Mesodermal cell (in vitro differentiated cells): ENCODE measurements around the gene TMEM232.
"Not testable (repeated sequence)": the region's sequence is repeated elsewhere in the genome, so short reads cannot be mapped to it uniquely, and the experiment has no call there.

Experiments
- H3K27ac ChIP-seq: 2 replicates; pipeline ENCODE4 v1.7.0; 2013; ENCODE audit warnings: mild to moderate bottlenecking, low read depth, low read length, moderate library complexity; ENCODE audit not compliant: severe bottlenecking
- H3K36me3 ChIP-seq: 2 replicates; pipeline ENCODE4 v1.7.1; 2013; ENCODE audit warnings: mild to moderate bottlenecking, low read length, moderate library complexity; ENCODE audit not compliant: control insufficient read depth, insufficient read depth
- H3K4me1 ChIP-seq: one replicate; pipeline ENCODE4 v1.7.1; 2013; ENCODE audit warnings: mild to moderate bottlenecking, low read length; ENCODE audit not compliant: insufficient read depth, control insufficient read depth, poor library complexity, severe bottlenecking
- H3K4me3 ChIP-seq: 2 replicates; pipeline ENCODE4 v1.7.0; 2013; ENCODE audit warnings: low read length, control low read depth, mild to moderate bottlenecking; ENCODE audit not compliant: insufficient read depth, poor library complexity, severe bottlenecking; ENCODE audit errors: extremely low read depth
- H3K9me3 ChIP-seq: 2 replicates; pipeline ENCODE4 v1.7.1; 2013; ENCODE audit warnings: mild to moderate bottlenecking, low read length, moderate library complexity; ENCODE audit not compliant: control insufficient read depth
- WGBS, 2 experiments: methylation state at CpG; one replicate each; pipeline ENCODE4 v1.1.5; 2013; ENCODE audit warnings: missing lambda C conversion rate in 2 of 2; ENCODE audit not compliant: insufficient coverage in 2 of 2; 5-methylcytosine and 5-hydroxymethylcytosine counted together

Gene TMEM232

DNA sequence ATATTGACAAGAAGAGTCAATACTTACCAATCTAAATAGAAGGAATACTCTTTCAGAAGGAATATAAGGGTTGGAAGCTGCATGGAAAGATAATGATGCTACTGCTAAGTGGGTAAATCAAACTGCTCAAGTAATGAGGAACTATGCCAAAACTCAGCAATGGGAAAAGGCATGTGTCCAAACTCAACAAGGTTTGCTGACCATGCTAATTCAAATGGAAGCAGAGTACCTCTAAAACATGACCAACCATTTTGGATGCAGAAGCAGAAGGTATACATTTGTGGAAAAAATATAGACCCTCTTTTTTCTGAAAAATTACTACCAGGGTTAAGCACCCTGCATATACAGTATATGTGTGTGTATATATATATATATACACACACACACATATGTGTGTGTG, 21.1 kb downstream of the TMEM232 start:
- Histone ChIP-seq H3K36me3 (no peaks in the 10 kb centered on the region), H3K4me1 (no peaks in the 10 kb centered on the region), H3K27ac (no peak overlapping the region), H3K9me3 (no peaks in the 10 kb centered on the region), H3K4me3 (no peak overlapping the region)

DNA sequence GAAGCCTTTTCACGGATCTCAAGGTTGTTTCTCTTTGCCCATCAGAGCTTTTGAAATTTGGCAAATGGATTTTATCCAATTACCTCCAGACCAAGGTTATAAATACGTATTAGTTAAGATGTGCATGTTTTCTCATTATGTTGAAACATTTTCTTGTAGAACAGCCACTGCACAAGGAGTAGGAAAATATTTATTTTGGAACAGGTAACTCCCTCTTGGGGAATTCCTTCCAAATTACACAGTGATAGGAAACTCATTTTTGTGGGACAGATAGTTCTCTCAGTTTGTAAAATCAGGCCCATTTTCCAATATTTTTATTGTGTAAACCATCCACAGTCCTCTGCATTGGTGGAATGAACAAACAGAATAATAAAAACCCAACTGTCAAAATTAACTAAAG, 23.0 kb downstream of the TMEM232 start:
- WGBS, 2 experiments = 80% methylated on average over 1 of the region's 2 CpGs; no CpG with 5 or more reads in 1 of the 2 experiments
- no peaks in the 10 kb centered on the region for H3K36me3 ChIP-seq
- H3K4me3 ChIP-seq = no peak overlapping the region
- no peak overlapping the region for H3K27ac ChIP-seq
- H3K9me3 ChIP-seq = no peaks in the 10 kb centered on the region
- H3K4me1 ChIP-seq = no peaks in the 10 kb centered on the region

DNA sequence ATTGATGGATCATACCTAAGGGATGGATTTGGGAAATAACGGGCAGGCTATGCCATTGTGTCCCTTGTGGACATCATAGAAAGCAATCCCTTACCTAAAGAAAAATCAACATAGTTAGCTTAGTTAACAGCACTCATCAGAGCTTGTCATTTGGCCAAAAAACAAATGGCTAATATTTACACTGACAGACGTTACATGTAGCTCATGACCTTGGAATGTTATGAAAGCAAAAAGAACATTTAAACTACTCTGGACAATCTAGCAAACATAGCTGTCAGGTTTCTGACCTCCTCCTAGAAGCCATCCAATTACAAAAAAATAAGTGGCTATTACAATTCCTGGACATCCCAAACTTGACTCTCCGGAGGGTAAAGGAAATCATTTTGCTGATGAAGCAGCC, 23.8 kb downstream of the TMEM232 start:
- H3K4me3 ChIP-seq = no peak overlapping the region
- no peak overlapping the region for H3K27ac ChIP-seq
- 63 to 100% methylated on average over 1 of the region's 3 CpGs for WGBS, 2 experiments
- no peaks in the 10 kb centered on the region for H3K36me3 ChIP-seq
- H3K4me1 ChIP-seq = no peaks in the 10 kb centered on the region
- no peaks in the 10 kb centered on the region for H3K9me3 ChIP-seq

DNA sequence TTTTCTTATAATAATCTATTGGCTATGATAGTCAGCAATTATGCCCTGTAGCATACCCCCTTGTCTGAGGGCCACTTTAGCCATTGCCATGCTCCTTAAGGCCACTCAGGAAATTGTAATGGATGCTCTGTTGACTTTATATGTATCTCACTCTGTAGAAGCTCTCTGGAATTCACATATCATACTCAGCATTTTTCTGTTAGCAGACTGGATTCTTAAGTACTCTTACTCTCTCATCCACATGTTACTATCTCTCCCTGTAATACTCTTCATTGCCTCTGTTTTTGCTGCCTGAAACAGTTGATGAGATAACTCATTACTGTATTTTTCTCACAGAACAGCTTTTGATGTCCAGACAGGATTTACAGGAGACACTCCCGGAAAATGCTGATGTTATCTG, 24.2 kb downstream of the TMEM232 start:
- H3K4me1 ChIP-seq = no peaks in the 10 kb centered on the region
- no peak overlapping the region for H3K27ac ChIP-seq
- no peaks in the 10 kb centered on the region for H3K36me3 ChIP-seq
- no CpG with 5 or more reads among the region's 1 CpG for WGBS, 2 experiments
- no peak overlapping the region for H3K4me3 ChIP-seq
- H3K9me3 ChIP-seq = no peaks in the 10 kb centered on the region

DNA sequence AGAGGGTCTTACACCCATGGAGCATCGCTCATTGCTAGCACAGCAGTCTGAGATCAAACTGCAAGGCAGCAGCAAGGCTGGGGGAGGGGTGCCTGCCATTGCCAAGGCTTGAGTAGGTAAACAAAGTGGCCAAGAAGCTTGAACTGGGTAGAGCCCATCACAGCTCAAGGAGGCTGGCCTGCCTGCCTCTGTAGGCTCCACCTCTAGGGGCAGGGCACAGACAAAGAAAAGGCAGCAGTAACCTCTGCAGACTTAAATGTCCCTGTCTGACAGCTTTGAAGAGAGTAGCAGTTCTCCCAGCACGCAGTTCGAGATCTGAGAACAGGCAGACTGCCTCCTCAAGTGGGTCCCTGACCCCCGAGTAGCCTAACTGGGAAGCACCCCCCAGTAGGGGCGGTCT, 33.8 kb downstream of the TMEM232 start:
- not testable (repeated sequence) for H3K4me3 ChIP-seq, H3K4me1 ChIP-seq, H3K27ac ChIP-seq, H3K36me3 ChIP-seq, H3K9me3 ChIP-seq
- WGBS, 2 experiments = 80 to 85% methylated on average over 5 of the region's 5 CpGs

DNA sequence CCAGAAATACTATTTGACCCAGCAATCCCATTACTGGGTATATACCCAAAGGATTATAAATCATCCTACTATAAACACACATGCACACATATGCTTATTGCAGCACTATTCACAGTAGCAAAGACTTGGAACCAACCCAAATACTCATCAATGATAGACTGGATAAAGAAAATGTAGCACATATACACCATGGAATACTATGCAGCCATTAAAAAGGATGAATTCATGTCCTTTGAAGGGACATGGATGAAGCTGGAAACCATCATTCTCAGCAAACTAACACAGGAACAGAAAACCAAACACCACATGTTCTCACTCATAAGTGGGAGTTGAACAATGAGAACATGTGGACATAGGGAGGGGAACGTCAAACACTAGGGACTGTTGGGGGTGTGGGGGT, 35.9 kb downstream of the TMEM232 start:
- not testable (repeated sequence) for H3K36me3 ChIP-seq, H3K9me3 ChIP-seq, H3K4me3 ChIP-seq, H3K4me1 ChIP-seq, H3K27ac ChIP-seq
- WGBS, 2 experiments = no CpG with 5 or more reads among the region's 1 CpG

DNA sequence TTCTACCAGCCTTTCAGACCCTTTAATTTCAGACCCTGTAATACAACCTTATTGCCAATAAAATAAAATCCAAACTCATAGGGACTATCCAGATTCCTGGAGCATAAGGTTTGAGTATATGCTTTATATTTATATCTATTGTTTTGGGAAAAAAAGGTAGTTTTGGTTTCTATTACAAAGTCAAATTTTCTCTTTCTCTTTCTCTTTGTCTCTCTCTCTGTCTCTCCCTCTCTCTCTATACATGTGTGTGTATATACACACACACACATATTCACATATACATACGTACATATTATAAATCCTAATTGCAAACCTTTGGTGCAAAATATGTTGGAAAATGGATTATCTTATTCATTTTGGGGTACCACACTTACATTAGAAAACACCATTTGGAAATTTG, 39.0 kb downstream of the TMEM232 start:
- WGBS, 2 experiments = no CpG with 5 or more reads among the region's 1 CpG
- Histone ChIP-seq H3K4me1 (no peaks in the 10 kb centered on the region), H3K4me3 (no peak overlapping the region), H3K27ac (no peak overlapping the region), H3K36me3 (no peaks in the 10 kb centered on the region), H3K9me3 (no peaks in the 10 kb centered on the region)

DNA sequence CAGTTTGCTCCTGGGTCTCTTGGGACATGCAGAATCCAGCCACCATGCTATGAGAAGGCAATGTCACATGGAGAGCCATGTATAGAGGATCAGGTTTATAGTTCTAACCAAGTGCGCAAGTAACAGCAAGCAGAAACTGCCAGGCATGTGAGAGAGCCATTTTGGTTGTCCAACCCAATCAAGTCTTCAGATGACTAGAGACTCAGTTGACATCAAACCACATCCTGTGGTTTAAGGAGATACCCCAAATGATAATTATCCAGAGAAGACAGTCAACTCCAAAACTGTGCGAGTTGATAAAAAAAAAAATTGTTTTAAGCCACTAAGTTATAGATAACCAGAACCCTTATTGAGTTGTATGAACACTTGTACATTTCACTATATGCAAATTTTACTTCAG, 40.2 kb downstream of the TMEM232 start:
- no peaks in the 10 kb centered on the region for H3K9me3 ChIP-seq
- H3K27ac ChIP-seq = no peak overlapping the region
- no peaks in the 10 kb centered on the region for H3K36me3 ChIP-seq
- H3K4me3 ChIP-seq = no peak overlapping the region
- WGBS, 2 experiments = 100% methylated on average over 1 of the region's 2 CpGs
- no peaks in the 10 kb centered on the region for H3K4me1 ChIP-seq

DNA sequence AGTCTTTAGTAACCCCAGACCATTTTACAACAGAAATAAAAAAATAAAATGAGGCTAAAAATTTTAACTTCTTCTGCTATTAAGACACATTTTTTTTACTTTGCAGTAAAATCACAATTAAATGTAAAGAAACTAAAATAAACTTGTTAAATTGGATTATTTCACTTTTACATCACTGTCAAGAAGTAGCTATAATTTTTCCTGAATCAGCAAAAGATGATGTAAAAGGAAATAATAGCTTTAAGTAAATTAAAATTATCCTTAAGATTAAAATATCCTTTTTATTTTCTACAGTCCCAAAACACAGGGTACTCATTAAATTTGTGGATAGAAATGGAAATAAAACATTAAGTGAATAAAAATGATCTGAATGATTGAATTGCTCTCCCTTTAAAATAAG, 44.5 kb downstream of the TMEM232 start:
- Histone ChIP-seq H3K36me3 (no peaks in the 10 kb centered on the region), H3K4me1 (no peaks in the 10 kb centered on the region), H3K27ac (no peak overlapping the region), H3K4me3 (no peak overlapping the region), H3K9me3 (no peaks in the 10 kb centered on the region)

DNA sequence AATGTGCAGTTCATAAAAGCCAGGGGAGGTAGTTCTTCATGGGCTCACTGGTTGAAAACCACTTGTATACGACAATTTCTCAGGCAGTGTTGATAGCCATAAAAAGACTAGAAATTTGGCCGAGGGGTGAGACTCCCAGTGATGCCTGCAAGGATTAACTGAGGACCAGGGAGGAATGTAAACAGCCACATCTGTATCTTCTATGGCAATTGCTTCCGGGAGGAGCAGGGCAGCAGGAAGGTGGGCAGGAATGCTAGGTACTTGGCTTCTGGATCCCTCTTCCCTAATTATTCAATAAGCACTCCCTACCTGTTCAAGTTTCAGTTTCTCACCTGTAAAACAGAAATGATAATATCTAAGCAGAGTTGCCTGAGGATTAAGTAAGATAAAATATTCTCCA, 45.4 kb downstream of the TMEM232 start:
- 55 to 61% methylated on average over 3 of the region's 3 CpGs for WGBS, 2 experiments
- Histone ChIP-seq H3K4me1 (no peaks in the 10 kb centered on the region), H3K36me3 (no peaks in the 10 kb centered on the region), H3K9me3 (no peaks in the 10 kb centered on the region), H3K27ac (no peak overlapping the region), H3K4me3 (no peak overlapping the region)

DNA sequence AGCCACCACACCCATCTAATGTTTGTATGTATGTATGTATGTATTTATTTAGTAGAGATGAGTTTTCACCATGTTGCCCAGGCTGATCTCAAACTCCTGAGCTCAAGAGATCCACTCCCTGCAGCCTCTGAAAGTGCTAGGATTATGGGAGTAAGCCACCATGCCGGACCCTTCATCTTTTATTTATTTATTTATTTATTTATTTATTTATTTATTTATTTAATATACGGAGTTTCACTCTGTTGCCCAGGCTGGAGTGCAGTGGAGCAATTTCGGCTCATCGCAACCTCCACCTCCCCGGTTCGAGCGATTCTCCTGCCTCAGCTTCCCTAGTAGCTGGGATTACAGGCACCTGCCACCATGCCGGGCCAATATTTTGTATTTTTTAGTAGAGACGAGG, 49.9 kb downstream of the TMEM232 start:
- H3K4me1 ChIP-seq, H3K4me3 ChIP-seq, H3K36me3 ChIP-seq, H3K27ac ChIP-seq, H3K9me3 ChIP-seq: not testable (repeated sequence)
- WGBS, 2 experiments = 88 to 92% methylated on average over 8 of the region's 9 CpGs

DNA sequence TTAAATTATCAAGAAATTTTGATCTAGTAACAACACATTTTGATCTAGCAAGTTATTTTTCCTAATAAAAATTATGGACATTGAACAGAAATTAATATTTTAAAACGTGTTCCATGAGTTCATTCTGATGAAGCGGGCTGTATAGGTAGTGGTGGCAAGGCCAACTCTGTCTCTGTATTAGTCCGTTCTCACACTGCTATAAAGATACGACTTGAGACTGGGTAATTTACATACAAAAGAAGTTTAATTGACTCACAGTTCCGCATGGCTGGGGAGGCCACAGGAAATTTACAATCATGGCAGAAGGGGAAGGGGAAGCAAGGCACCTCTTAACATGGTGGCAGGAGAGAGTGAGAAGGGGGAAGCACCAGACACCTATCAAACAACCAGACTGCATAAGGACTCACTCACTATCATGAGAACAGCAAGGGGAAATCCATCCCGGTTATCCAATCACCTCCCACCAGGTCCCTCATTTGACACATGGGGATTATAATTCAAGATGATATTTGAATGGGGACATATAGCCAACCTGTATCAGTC, 61.2 kb downstream of the TMEM232 start:
- no peak overlapping the region for H3K4me3 ChIP-seq
- H3K9me3 ChIP-seq = no peaks in the 10 kb centered on the region
- H3K36me3 ChIP-seq = no peaks in the 10 kb centered on the region
- no peak overlapping the region for H3K27ac ChIP-seq
- 43 to 70% methylated on average over 1 to 4 of the region's 6 CpGs for WGBS, 2 experiments
- no peaks in the 10 kb centered on the region for H3K4me1 ChIP-seq
